SK-N-SH treated with all-trans-retinoic acid at 6 μM for 48 hours (cell line): Measurements from ENCODE around the gene ILF3.

Experiments used
- ARNTL ChIP-seq: fragments of 450-650 bp; formaldehyde crosslinking; IDR thresholded peaks from 2 replicates; pipeline ENCODE4 v1.5.0; 2020; ENCODE audit warnings: low read depth, mild to moderate bottlenecking, moderate library complexity, borderline replicate concordance
- CSDC2 ChIP-seq: fragments of 250-450 bp; sonication (Bioruptor Pico); IDR thresholded peaks from 2 replicates; pipeline ENCODE4 v1.5.0; 2020; ENCODE audit warnings: mild to moderate bottlenecking, moderate library complexity
- ISL1 ChIP-seq: fragments of 250-450 bp; sonication (Bioruptor Pico); IDR thresholded peaks from 2 replicates; pipeline ENCODE4 v2.1.2; 2022; ENCODE audit warnings: mild to moderate bottlenecking, moderate library complexity
- PPARA ChIP-seq: fragments of 250-450 bp; sonication (Bioruptor Pico); IDR thresholded peaks from 2 replicates; pipeline ENCODE4 v1.5.0; 2020; ENCODE audit warnings: mild to moderate bottlenecking, borderline replicate concordance
- ZFP3 ChIP-seq: fragments of 250-450 bp; sonication (Bioruptor Pico); IDR thresholded peaks from 2 replicates; pipeline ENCODE4 v1.5.0; 2020; ENCODE audit warnings: mild to moderate bottlenecking, moderate library complexity
- ZFP30 ChIP-seq: fragments of 450-650 bp; formaldehyde crosslinking; IDR thresholded peaks from 2 replicates; pipeline ENCODE4 v1.5.0; 2022; ENCODE audit warnings: mild to moderate bottlenecking, moderate library complexity
- ZNF70 ChIP-seq: fragments of 450-650 bp; formaldehyde crosslinking; IDR thresholded peaks from 2 replicates; pipeline ENCODE4 v1.5.0; 2020; ENCODE audit warnings: mild to moderate bottlenecking, moderate library complexity
- TF ChIP-seq, protein P1 (sequence below): fragments of 250-450 bp; sonication (Bioruptor Pico); IDR thresholded peaks from 2 replicates; pipeline ENCODE4 v1.5.1; 2021; ENCODE audit warnings: mild to moderate bottlenecking, moderate library complexity
- TF ChIP-seq, protein P2 (sequence below): fragments of 250-450 bp; sonication (Bioruptor Pico); IDR thresholded peaks from 2 replicates; pipeline ENCODE4 v1.8.0; 2020; ENCODE audit warnings: mild to moderate bottlenecking, moderate library complexity, borderline replicate concordance
- TF ChIP-seq, protein P3 (sequence below): fragments of 250-450 bp; sonication (Bioruptor Pico); IDR thresholded peaks from 2 replicates; pipeline ENCODE4 v1.8.0; 2021; ENCODE audit warnings: low read depth, mild to moderate bottlenecking, moderate library complexity, borderline replicate concordance
- TF ChIP-seq, protein P4 (sequence below): fragments of 250-450 bp; sonication (Bioruptor Pico); IDR thresholded peaks from 2 replicates; pipeline ENCODE4 v1.5.1; 2020; ENCODE audit warnings: low read depth, mild to moderate bottlenecking, moderate library complexity

DNA sequence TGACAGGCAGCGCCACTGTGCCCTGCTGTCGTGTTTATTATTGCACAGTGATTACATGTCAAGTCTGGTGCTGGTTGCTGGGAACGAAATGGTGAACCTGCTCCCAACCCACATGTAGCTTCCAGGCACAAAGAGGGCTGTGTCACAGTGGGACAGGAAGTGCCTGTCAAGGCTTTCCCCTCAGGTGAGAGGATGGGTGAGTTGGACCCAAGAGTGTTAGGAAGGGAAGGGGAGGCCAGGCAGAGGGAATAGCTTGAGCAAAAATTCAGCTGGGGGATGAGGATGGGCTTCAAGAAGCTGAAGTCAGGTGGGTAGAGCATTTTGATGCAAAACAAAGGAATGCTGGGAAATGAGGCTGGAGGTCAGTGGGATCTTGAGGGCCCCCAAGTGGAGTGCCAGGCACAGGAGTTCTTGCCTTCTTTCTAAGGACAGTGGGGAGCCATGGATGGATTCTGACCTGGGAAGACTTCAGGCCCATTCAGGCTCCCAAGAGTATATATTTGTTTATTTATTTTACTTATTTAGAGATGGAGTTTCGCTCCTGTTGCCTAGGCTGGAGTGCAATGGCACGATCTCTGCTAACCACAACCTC lies 38.6 kb downstream of the ILF3 start:
- TF ChIP-seq, protein P1, sequence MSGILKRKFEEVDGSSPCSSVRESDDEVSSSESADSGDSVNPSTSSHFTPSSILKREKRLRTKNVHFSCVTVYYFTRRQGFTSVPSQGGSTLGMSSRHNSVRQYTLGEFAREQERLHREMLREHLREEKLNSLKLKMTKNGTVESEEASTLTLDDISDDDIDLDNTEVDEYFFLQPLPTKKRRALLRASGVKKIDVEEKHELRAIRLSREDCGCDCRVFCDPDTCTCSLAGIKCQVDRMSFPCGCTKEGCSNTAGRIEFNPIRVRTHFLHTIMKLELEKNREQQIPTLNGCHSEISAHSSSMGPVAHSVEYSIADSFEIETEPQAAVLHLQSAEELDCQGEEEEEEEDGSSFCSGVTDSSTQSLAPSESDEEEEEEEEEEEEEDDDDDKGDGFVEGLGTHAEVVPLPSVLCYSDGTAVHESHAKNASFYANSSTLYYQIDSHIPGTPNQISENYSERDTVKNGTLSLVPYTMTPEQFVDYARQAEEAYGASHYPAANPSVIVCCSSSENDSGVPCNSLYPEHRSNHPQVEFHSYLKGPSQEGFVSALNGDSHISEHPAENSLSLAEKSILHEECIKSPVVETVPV (CRISPR knock-in tag): no peak
- TF ChIP-seq, protein P2, sequence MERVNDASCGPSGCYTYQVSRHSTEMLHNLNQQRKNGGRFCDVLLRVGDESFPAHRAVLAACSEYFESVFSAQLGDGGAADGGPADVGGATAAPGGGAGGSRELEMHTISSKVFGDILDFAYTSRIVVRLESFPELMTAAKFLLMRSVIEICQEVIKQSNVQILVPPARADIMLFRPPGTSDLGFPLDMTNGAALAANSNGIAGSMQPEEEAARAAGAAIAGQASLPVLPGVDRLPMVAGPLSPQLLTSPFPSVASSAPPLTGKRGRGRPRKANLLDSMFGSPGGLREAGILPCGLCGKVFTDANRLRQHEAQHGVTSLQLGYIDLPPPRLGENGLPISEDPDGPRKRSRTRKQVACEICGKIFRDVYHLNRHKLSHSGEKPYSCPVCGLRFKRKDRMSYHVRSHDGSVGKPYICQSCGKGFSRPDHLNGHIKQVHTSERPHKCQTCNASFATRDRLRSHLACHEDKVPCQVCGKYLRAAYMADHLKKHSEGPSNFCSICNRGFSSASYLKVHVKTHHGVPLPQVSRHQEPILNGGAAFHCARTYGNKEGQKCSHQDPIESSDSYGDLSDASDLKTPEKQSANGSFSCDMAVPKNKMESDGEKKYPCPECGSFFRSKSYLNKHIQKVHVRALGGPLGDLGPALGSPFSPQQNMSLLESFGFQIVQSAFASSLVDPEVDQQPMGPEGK (CRISPR knock-in tag): no peak
- no peak for TF ChIP-seq ARNTL (CRISPR knock-in tag)
- no peak for TF ChIP-seq ZFP30 (CRISPR knock-in tag)
- TF ChIP-seq ZFP3 (CRISPR knock-in tag): no peak
- TF ChIP-seq, protein P3, sequence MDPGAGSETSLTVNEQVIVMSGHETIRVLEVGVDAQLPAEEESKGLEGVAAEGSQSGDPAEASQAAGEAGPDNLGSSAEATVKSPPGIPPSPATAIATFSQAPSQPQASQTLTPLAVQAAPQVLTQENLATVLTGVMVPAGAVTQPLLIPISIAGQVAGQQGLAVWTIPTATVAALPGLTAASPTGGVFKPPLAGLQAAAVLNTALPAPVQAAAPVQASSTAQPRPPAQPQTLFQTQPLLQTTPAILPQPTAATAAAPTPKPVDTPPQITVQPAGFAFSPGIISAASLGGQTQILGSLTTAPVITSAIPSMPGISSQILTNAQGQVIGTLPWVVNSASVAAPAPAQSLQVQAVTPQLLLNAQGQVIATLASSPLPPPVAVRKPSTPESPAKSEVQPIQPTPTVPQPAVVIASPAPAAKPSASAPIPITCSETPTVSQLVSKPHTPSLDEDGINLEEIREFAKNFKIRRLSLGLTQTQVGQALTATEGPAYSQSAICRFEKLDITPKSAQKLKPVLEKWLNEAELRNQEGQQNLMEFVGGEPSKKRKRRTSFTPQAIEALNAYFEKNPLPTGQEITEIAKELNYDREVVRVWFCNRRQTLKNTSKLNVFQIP (CRISPR knock-in tag): no peak
- TF ChIP-seq CSDC2 (CRISPR knock-in tag): no peak
- no peak for TF ChIP-seq ZNF70 (CRISPR knock-in tag)
- TF ChIP-seq, protein P4, sequence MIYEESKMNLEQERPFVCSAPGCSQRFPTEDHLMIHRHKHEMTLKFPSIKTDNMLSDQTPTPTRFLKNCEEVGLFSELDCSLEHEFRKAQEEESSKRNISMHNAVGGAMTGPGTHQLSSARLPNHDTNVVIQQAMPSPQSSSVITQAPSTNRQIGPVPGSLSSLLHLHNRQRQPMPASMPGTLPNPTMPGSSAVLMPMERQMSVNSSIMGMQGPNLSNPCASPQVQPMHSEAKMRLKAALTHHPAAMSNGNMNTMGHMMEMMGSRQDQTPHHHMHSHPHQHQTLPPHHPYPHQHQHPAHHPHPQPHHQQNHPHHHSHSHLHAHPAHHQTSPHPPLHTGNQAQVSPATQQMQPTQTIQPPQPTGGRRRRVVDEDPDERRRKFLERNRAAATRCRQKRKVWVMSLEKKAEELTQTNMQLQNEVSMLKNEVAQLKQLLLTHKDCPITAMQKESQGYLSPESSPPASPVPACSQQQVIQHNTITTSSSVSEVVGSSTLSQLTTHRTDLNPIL (CRISPR knock-in tag): no peak
- no peak for TF ChIP-seq PPARA
- no peak for TF ChIP-seq ISL1 (CRISPR knock-in tag)
